Tibial nerve (tissue), 4 donors: Measurements from ENCODE around the gene FCHSD2. TPM values are rescaled to one million over a fixed set of nuclear protein-coding genes. Genes with fewer than 3 reads are reported as not detected.
"Not testable (repeated sequence)": the region's sequence is repeated elsewhere in the genome, so short reads cannot be mapped to it uniquely, and the experiment has no call there.

Experiments used
- DNase-seq, 2 donors: peaks; one replicate each; pipeline ENCODE4 v3.0.0-alpha.2; 2019; ENCODE audit warnings: low spot score in 2 of 2
- H3K27ac ChIP-seq, 4 donors: fragments of 200-600 bp; sonication (generic) in 3 of 4; one replicate each; pipeline ENCODE4 v1.5.1; 2017 to 2019; ENCODE audit warnings: mild to moderate bottlenecking in 1 of 4
- H3K27me3 ChIP-seq, 2 donors: fragments of 200-600 bp; sonication (generic) in 1 of 2; one replicate each; pipeline versions ENCODE4 v1.5.1 to v1.6.0; 2017 to 2019
- H3K36me3 ChIP-seq, 3 donors: fragments of 200-600 bp; sonication (generic); one replicate each; pipeline ENCODE4 v1.5.1; 2018 to 2019
- H3K4me1 ChIP-seq, 4 donors: fragments of 200-600 bp; sonication (generic) in 3 of 4; one replicate each; pipeline ENCODE4 v1.5.1; 2017 to 2019
- H3K4me3 ChIP-seq, 4 donors: fragments of 200-600 bp; sonication (generic) in 3 of 4; one replicate each; pipeline ENCODE4 v1.5.1; 2017 to 2019; ENCODE audit warnings: mild to moderate bottlenecking in 1 of 4, moderate library complexity in 1 of 4
- H3K9me3 ChIP-seq, 4 donors: fragments of 200-600 bp; sonication (generic) in 3 of 4; one replicate each; pipeline ENCODE4 v1.5.1; 2017 to 2019
- CTCF ChIP-seq, 5 experiments: fragments of 200-600 bp in 3 of 5; fragments of 450-650 bp in 2 of 5; sonication (generic) in 3 of 5; IDR thresholded peaks; one replicate each; pipeline ENCODE4 v1.5.1; 2016 to 2019; ENCODE audit warnings: antibody characterized with exemption in 5 of 5, mild to moderate bottlenecking in 3 of 5, moderate library complexity in 2 of 5
- EP300 ChIP-seq, 2 donors: sonication (generic); formaldehyde crosslinking; IDR thresholded peaks; one replicate each; pipeline ENCODE4 v1.6.1; 2017; ENCODE audit warnings: antibody characterized with exemption in 2 of 2, mild to moderate bottlenecking in 1 of 2
- POLR2A ChIP-seq, 2 donors: fragments of 450-650 bp; IDR thresholded peaks; one replicate each; pipeline ENCODE4 v1.6.1; 2017; ENCODE audit warnings: antibody characterized with exemption in 2 of 2, mild to moderate bottlenecking in 2 of 2, moderate library complexity in 2 of 2
- WGBS, 2 donors: methylation state at CpG; one replicate each; pipeline ENCODE4 v1.1.5; 2018; 5-methylcytosine and 5-hydroxymethylcytosine counted together
- total RNA-seq, 4 donors: library from RNA; depleted of rRNA; stranded (reverse); fragments of >200 nt; gene quantifications; one replicate each; pipeline ENCODE4 v1.1.0, GENCODE V29; 2016

FCHSD2 gene
- total RNA-seq, 4 donors from 2014 or later, result 19.5 to 29.1 (median 22.8) TPM

DNA sequence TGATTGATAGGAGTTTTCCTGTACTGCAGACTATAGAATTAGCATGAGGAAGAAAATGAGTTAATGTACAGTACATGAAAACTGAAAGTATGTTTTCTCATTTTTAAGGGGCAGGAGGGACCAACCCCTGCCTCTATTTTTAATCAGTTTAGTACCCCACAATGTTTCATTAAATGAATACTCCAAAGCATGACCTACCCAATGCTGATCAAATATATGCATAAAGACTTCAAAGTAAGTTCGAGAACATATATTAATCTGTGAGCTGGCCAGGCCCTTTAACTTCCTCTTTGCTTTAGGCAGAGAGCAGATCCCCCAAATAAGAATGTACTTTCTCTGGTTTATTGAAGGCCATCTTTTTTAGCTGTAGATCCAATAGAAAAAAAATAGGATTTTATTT, 161.0 kb downstream of the FCHSD2 start:
- Histone ChIP-seq H3K36me3 (peaks cover 0 to 8% (median 0%) of the 10 kb centered on the region in 3 donors), H3K9me3 (no peaks in the 10 kb centered on the region), H3K27ac (no peak overlapping the region), H3K4me3 (no peak overlapping the region), H3K27me3 (no peaks in the 10 kb centered on the region), H3K4me1 (peaks cover 0 to 3% (median 0%) of the 10 kb centered on the region in 4 donors)
- 70 to 88% methylated on average over 1 of the region's 1 CpG for WGBS, 2 donors
- TF ChIP-seq POLR2A (IDR thresholded peaks at IDR 0.05) (no peak), CTCF (IDR thresholded peaks at IDR 0.05) (no peak), EP300 (IDR thresholded peaks at IDR 0.05) (no peak)
- DNase-seq, result no peak

GRCh38 chr11:72977782-72978181, 164.3 kb downstream of the FCHSD2 start:
- H3K9me3 ChIP-seq, H3K27ac ChIP-seq, H3K36me3 ChIP-seq, DNase-seq, H3K4me3 ChIP-seq, H3K27me3 ChIP-seq: not testable (repeated sequence)
- WGBS, 2 donors, result 96 to 98% methylated on average over 2 of the region's 2 CpGs
- peaks cover 0 to 19% (median 7%) of the 10 kb centered on the region in 4 donors for H3K4me1 ChIP-seq

DNA sequence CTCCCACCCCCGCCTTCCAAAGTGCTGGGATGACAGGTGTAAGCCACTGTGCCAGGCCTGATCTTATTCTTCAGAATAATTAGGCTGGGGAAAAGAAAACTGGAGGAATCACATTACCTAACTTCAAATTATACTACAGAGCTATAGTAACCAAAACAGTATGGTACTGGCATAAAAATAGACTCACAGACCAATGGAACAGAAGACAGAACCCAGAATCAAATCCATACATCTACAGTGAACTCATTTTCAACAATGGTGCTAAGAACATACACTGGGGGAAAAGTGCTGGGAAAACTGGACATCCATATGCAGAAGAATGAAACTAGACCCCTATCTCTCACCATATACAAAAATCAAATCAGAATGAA, 165.6 kb downstream of the FCHSD2 start:
- DNase-seq, H3K4me3 ChIP-seq, H3K9me3 ChIP-seq, H3K36me3 ChIP-seq, H3K27me3 ChIP-seq: not testable (repeated sequence)
- peak overlapping the region; percentile 42 to 90 (median 74) for H3K27ac ChIP-seq
- peaks cover 0 to 27% (median 7%) of the 10 kb centered on the region in 4 donors for H3K4me1 ChIP-seq
- 95 to 100% methylated on average over 1 of the region's 1 CpG for WGBS, 2 donors

GRCh38 chr11:72975778-72976521, 166.2 kb downstream of the FCHSD2 start:
- no peak for DNase-seq
- 33 to 34% methylated on average over 3 of the region's 3 CpGs for WGBS, 2 donors
- Histone ChIP-seq H3K4me1 (peaks cover 0 to 27% (median 7%) of the 10 kb centered on the region in 4 donors), H3K36me3 (no peaks in the 10 kb centered on the region), H3K27me3 (no peaks in the 10 kb centered on the region), H3K9me3 (no peaks in the 10 kb centered on the region), H3K27ac (peak overlapping the region; percentile 42 to 90 (median 74)), H3K4me3 (no peak overlapping the region)
- TF ChIP-seq EP300 (IDR thresholded peaks at IDR 0.05), result peak; percentile 85 to 86
- no peak for TF ChIP-seq CTCF (IDR thresholded peaks at IDR 0.05)

DNA sequence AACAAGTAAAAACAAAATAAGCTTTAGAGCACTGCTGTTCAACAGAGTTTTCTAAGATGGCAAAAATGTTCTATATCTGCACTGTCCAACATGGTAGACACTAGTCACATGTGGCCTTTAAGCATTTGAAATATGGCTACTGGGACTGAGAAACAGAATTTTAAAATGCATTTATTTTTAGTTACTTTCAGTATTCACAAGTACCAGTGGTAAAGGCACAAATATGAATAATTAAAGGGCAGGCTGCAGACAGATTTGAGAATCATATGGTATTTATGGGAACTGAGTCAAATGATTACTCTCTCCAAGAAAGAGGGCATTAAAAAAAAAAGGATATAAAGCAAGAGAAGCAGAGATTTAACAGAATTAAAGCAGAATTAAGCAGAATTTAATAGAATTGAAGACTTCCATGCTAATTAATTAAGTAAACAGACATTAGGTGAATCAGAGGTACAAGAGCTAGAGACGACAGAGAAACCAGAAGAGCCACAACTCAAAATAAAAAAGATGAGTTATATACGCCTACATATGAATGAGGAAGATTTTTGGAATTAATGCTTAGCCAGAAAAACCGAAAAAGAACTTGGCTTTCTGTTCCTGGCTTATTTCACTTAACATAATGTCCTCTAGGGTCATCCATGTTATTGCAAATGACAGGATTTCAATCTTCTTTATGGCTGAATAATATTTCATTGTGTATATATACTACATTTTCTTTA, 167.5 kb downstream of the FCHSD2 start:
- H3K9me3 ChIP-seq, result no peaks in the 10 kb centered on the region
- TF ChIP-seq CTCF (IDR thresholded peaks at IDR 0.05) (no peak), POLR2A (IDR thresholded peaks at IDR 0.05) (no peak), EP300 (IDR thresholded peaks at IDR 0.05) (no peak)
- peak overlapping the region in 3 of 4 donors; percentile 42 to 90 (median 68) for H3K27ac ChIP-seq
- H3K4me3 ChIP-seq, result no peak overlapping the region
- 93 to 94% methylated on average over 3 of the region's 3 CpGs for WGBS, 2 donors
- H3K4me1 ChIP-seq, result peaks cover 0 to 31% (median 7%) of the 10 kb centered on the region in 4 donors
- H3K36me3 ChIP-seq, result no peaks in the 10 kb centered on the region
- H3K27me3 ChIP-seq, result no peaks in the 10 kb centered on the region
- no peak for DNase-seq

GRCh38 chr11:72972496-72973128, 169.5 kb downstream of the FCHSD2 start:
- no peaks in the 10 kb centered on the region for H3K36me3 ChIP-seq
- peak overlapping the region in 1 of 4 donors; percentile 52 for H3K27ac ChIP-seq
- no peak for DNase-seq
- no peak overlapping the region for H3K4me3 ChIP-seq
- no peaks in the 10 kb centered on the region for H3K9me3 ChIP-seq
- peaks cover 0 to 32% (median 7%) of the 10 kb centered on the region in 4 donors for H3K4me1 ChIP-seq
- no peak for TF ChIP-seq EP300 (IDR thresholded peaks at IDR 0.05)
- TF ChIP-seq POLR2A (IDR thresholded peaks at IDR 0.05), result no peak
- no peak for TF ChIP-seq CTCF (IDR thresholded peaks at IDR 0.05)
- WGBS, 2 donors, result 89 to 93% methylated on average over 6 of the region's 6 CpGs
- no peaks in the 10 kb centered on the region for H3K27me3 ChIP-seq
